GM18951 (cell line): ENCODE data around the gene PHF21A.

Experiments used
- POLR2A ChIP-seq: IDR thresholded peaks from 4 replicates; pipeline ENCODE4 v1.6.1; 2011; ENCODE audit warnings: mild to moderate bottlenecking; ENCODE audit not compliant: insufficient read length, insufficient read depth; ENCODE audit errors: extremely low read depth
- in situ Hi-C: fragments of 300-500 bp; cut with MboI; formaldehyde crosslinking; loops from one replicate; pipeline ENCODE4 v1.12.0; 2022; ENCODE audit warnings: low sequenced_read_pairs, mixed read lengths, inconsistent platforms; ENCODE audit not compliant: unreplicated experiment

The PHF21A gene

GRCh38 chr11:46079662-46080061 is 41.6 kb downstream of the PHF21A start:
- in situ Hi-C loops, result no loop called here
- TF ChIP-seq POLR2A, result no peak

GRCh38 chr11:46075928-46076327 is 45.3 kb downstream of the PHF21A start:
- in situ Hi-C loops, result no loop called here
- no peak for TF ChIP-seq POLR2A

GRCh38 chr11:46075168-46075567 is 46.1 kb downstream of the PHF21A start:
- TF ChIP-seq POLR2A, result no peak
- in situ Hi-C loops, result no loop called here

GRCh38 chr11:46073632-46074031 is 47.6 kb downstream of the PHF21A start:
- no peak for TF ChIP-seq POLR2A
- in situ Hi-C loops, result no loop called here

- in situ Hi-C loops, result no loop called here
Measured at GRCh38 chr11:46072172-46072964, 48.9 kb downstream of the PHF21A start.

GRCh38 chr11:46071091-46071490 is 50.2 kb downstream of the PHF21A start:
- in situ Hi-C loops, result no loop called here
- no peak for TF ChIP-seq POLR2A

More at GRCh38 chr11:46072172-46072964, 48.9 kb downstream of the PHF21A start:
- TF ChIP-seq POLR2A, result no peak

- in situ Hi-C loops, result no loop called here
- no peak for TF ChIP-seq POLR2A
Measured at GRCh38 chr11:46069595-46069994, 51.7 kb downstream of the PHF21A start.

GRCh38 chr11:46066335-46066734 is 54.9 kb downstream of the PHF21A start:
- TF ChIP-seq POLR2A, result no peak
- in situ Hi-C loops, result no loop called here

GRCh38 chr11:46065681-46066080 is 55.6 kb downstream of the PHF21A start:
- TF ChIP-seq POLR2A, result no peak
- in situ Hi-C loops, result no loop called here

GRCh38 chr11:46064221-46064620 is 57.0 kb downstream of the PHF21A start:
- no peak for TF ChIP-seq POLR2A
- in situ Hi-C loops, result no loop called here

GRCh38 chr11:46063138-46063537 is 58.1 kb downstream of the PHF21A start:
- in situ Hi-C loops, result no loop called here
- no peak for TF ChIP-seq POLR2A

- TF ChIP-seq POLR2A, result no peak
- in situ Hi-C loops, result no loop called here
Measured at GRCh38 chr11:46060013-46060412, 61.2 kb downstream of the PHF21A start.

- in situ Hi-C loops, result no loop called here
- no peak for TF ChIP-seq POLR2A
Measured at GRCh38 chr11:46057489-46057888, 63.8 kb downstream of the PHF21A start.

- no peak for TF ChIP-seq POLR2A
- in situ Hi-C loops, result no loop called here
Measured at GRCh38 chr11:46055371-46055770, 65.9 kb downstream of the PHF21A start.
